HG03521 (cell line): ENCODE data around the gene DACH1.
"Not testable (repeated sequence)": the region's sequence is repeated elsewhere in the genome, so short reads cannot be mapped to it uniquely, and the experiment has no call there.

Source experiments
- ATAC-seq: cut with Tn5 transposase; IDR thresholded peaks from one replicate; pipeline ENCODE4 v1.9.1; 2021; ENCODE audit warnings: mild to moderate bottlenecking, moderate library complexity; ENCODE audit not compliant: unreplicated experiment

The DACH1 gene

DNA sequence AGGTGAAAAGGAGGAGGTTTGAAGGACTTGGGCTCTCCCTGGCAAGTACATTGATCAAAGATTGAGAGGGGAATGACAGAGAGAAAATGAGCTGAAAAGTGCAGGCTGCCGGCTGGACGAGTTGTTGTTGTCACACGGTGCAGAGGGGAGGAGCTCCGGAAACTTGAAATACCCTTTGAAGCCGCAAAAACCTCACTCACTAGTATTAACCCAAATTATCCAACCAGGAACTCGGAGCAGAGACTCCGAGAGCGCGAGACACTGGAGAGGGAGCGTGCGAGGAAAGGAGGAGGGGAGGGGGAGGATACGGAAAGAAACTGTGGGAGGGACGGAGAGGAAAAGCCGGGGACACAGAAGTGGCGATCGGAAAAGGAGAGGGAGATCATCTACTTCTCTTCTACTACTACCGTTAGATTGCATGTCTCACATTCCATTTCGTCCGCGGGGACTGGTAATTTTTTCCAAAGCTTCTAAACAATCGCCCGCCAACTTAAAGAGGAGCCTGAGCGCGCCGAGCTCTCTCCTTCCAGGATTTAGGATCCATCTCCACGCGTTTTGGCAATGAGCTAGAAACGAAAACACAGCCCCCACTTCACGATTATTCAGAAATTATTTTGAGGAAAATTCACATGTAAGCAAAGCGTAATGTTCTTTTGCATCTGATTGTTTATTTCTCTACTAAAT is at the start of gene DACH1:
TSS of gene DACH1 (minus strand) at position 74 of the 684 bp plus-strand sequence.
- ATAC-seq: peak; percentile 58

DNA sequence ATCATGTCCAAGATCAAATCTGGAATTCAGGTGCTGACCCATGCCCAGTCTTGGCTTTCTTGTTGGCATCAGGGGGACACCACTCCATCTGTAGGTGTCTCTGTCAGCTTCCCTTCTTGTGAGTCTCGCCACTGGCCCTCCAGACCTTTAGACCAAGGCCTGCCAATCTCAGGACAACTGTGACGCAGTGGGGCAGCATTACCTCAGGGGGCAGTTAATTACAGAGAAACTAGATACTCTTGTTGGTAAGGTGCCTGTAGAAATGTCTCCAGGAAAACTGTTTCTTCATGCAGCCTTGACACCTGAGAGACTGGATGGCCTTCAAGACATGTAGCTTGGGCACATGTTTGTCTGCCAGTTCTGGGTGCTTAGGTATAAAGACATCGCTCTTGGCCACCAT is 46.7 kb upstream of the DACH1 start:
- ATAC-seq: no peak

DNA sequence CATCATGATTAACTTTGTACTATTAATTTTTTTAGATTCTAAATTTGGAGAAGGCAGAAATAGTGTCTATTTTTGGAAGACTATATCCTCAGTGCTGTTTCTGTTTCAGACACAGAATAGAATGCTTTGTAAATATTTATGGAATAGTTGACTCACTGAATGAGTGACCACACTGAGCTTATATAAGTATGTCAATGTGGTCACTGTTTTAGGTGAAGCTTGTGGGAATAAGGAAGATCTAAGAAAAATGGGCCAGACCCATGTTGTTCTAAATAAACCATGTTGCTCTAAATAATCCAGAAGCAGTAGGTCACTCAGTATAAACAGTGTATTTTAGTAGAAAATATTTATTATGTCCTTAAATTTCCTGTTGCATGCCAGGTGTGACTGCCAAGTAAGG is 45.5 kb upstream of the DACH1 start:
- no peak for ATAC-seq

DNA sequence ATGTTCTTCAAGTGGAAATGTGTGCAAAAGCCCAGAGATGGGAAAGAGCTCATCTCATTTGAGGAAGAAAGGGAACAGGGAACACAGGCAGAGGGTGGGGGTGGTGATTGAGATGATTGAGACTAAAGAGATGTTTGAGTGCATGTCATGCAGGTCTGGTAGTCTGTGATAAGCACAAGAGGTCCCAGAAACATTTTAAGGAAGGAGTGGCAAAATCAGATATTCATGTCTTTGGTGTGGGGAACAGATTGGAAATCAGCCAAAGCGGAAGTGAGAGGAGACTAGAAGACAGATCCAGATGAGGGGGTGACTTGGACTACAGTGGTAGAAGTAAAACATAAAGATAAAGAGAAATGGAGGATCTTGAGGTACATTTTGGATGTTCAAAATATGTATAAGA is 39.4 kb upstream of the DACH1 start:
- no peak for ATAC-seq

DNA sequence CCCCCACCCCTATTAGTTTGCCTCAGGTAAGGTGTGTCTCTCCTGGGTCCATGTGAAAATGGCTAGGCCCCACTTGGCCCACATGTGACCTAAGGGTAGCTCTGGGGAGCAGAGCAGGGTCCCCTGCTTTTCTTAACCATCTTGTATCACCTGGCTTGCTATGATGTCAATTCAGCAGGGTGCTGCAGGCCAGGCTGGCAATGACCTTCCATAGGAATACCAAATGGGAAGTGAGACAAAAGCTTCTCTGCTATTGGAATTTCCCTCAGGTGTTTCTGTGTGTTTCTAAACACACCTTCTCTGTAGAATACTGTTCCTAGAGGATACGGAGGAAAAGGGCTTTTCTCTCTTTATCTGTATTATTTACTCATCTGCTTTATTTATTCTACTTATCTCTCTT is 35.7 kb upstream of the DACH1 start:
- no peak for ATAC-seq

DNA sequence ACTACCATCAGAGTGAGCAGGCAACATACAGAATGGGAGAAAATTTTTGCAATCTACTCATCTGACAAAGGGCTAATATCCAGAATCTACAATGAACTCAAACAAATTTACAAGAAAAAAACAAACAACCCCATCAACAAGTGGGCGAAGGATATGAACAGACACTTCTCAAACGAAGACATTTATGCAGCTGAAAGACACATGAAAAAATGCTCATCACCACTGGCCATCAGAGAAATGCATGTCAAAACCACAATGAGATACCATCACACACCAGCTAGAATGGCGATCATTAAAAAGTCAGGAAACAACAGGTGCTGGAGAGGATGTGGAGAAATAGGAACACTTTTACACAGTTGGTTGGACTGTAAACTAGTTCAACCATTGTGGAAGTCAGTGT is 26.5 kb upstream of the DACH1 start:
- ATAC-seq: not testable (repeated sequence)

DNA sequence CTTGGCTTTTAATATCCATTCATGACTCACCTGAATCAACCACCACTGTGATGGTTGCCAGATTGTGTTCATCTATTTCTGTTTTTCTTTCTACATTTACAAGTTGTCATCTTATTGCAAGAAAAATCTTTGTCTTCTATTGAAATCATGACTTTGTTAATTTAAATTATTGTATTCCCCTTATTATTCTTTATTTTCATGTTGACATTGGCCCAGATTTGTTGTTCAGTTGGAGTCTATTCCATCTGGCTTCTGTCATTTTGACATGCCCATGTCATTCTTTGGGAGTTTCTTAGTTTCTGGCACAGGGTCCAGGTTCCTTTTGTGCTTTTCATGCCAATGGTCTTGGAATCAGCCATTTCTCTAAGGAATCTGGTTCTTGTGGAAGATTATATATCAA is 19.9 kb upstream of the DACH1 start:
- ATAC-seq: no peak

DNA sequence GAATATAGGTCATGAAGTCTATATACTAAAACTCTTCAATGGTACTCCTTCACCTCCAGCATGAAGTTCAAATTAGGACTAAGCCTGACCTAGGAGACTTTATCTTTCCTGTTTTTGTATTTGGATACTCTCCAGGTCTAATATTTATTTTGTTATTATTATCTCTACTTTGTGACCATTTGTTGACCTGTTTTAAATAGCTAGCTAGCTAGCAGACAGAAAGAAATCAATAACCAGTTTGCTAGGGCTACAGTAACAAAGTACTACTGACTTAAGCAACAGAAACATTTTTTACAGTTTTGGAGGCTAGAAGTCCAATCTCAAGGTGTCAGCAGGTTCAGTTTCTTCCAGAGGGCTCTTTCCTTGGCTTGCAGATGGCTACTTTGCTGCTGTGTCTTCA is 15.1 kb upstream of the DACH1 start:
- no peak for ATAC-seq

DNA sequence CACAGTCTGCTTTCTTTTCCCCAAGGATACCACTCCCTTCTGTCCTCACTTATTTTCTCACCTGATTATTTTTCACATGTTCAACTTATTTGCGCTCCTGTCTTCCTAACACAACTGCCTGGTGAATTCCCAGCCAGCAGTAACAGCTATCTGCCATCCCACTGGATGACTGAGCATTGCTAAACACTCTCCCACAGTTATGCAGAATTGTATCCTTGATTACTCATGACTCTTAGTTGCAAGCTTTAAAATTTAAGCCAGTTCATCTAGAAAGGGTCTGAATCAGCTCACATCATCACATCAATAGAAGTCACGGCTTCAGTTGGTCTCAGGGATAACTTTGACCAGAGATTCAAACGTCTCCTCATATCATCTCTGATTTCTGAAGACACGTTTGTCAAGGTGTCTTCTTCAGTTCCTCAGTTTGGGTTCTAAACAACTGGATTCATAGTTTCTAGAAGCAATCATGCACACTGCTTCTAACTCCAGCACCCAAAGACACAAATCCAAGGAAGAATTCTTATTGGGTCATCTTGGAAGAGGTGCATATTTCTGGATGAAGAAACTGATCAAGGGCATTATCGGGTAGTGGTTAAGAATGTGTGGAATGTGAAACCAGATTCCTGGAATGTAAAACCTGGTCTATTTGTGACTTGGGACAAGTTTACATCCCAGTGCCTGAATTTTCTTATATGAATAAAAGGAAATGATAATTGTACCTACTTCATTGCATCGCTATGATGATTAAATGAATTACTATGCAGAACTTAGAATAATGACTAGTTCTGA is 13.9 kb upstream of the DACH1 start:
- no peak for ATAC-seq

DNA sequence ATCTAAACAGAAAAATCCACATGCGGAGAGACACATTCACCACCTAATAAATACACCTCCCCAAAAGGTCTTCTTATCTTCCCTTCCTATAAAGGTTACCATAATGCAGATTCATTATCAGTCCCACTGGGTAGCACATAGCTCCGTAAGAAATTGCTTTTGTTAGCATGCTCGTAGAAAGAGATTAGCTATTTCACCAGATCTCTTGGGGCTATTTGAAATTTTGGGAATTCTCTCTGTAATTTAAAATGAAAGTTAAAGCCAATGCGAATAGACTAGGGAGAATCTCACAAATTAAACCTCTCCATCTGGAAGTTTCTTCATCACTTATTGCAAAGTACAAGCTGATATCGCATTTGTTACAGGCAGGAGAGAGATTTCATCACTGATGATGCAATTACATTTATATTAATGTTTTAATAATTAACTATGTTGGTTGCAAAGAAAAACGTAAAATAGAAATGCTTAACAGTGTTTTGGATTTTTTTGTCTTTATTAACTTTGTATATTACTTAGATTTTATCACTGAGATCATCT is 12.9 kb upstream of the DACH1 start:
- peak; percentile 2 for ATAC-seq

DNA sequence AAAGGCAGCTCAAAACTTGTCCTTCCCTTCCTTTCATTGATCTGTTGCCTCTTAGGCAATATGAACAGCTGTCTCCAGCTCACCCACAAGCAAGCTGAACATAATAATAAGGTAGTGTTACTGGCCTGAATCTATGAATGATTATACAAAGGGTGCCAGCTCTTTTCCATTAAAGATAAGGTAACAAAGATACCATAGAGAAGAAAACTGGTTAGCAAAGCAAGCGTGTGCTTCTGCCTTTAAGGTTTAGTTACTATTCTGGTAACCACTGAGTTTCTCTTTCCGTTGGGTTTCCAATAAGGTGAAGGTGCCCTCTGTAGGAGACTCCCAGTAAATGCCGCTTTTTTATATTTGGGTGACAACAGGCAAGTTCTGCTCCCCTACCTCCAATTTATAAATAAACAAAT is 12.1 kb upstream of the DACH1 start:
- ATAC-seq: peak; percentile 92

DNA sequence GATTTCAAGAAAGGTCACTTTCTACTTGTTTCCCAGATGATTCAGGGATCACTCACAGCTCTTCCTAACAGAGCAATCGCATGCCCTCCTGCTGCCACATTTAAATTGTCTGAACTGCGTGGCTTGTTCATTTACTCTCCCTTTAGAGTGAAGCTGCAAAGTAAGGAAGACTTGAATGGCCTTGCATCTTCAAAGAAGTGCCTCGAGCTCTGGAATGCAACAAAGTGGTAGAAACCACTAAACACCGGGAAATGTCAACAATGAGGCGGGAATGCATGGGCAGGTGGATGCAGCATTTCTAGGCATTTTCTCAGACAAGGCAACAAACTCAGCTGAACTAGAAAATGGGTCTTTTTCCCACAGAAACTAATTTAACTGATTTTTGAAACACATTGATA is 10.3 kb upstream of the DACH1 start:
- ATAC-seq: no peak

DNA sequence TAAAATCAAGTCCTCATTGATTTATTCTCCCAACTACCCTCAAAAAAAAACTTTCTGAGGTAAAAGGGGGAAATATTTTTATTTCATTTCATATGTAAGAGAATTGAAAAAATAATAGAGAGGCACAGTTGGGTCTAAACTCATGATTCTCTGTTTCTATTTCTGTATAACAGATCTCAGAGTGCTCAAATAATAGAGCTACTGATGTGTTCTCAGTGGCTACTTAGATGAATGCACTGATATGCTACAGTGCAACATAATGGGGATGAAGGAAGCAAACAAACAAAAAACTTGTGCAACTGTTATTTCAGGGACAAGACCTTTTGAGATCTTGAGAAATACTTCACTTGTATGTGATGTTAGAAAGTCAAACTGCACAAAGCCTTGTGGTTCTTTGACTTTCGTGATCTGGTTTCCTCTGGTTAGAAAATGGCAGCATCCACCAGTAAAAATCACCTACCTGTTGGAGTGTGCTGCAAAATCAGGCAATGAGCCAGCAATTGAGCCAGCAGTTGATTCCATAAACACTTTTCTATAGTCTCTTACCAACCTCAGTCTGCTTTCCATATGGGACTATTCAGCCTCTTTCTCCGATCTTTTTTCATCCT is 9.7 kb upstream of the DACH1 start:
- no peak for ATAC-seq

DNA sequence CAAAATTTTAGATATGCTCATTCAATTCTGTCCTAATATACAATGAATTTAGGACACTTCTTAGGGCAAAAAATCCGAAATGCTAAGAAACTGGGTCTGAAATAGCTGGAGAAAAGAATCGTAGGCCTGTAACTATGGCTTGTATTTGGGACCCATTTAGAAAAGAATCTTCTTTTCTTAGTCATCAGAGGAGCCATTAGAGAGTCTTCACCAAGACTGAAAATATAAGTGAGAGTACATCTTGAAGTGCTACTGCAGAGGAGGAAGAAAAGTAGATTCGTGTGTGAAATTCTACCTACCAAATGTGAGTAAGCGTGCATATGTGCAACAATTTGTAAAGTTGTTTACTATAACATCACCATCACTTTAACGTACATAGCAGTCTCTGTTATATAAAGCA is 8.8 kb upstream of the DACH1 start:
- ATAC-seq: no peak

DNA sequence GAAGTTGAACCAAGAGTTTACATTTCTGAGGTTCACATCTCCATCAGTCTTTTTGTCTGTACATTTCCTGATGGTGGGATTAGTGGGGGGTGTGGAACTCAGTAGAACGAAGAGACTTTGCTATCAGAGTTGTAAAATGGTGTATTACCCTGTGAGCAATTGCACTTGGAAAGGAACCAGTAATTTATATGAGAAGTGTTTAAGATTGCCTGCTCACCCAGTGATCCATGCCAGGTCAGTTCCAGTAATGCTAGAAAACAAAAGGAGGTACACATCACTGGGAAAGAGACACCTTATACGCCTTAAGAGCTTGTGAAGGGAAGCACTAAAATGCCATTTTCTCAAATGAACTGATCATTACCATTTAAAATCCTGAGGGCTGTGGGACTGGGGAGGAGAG is 7.5 kb upstream of the DACH1 start:
- ATAC-seq: no peak

DNA sequence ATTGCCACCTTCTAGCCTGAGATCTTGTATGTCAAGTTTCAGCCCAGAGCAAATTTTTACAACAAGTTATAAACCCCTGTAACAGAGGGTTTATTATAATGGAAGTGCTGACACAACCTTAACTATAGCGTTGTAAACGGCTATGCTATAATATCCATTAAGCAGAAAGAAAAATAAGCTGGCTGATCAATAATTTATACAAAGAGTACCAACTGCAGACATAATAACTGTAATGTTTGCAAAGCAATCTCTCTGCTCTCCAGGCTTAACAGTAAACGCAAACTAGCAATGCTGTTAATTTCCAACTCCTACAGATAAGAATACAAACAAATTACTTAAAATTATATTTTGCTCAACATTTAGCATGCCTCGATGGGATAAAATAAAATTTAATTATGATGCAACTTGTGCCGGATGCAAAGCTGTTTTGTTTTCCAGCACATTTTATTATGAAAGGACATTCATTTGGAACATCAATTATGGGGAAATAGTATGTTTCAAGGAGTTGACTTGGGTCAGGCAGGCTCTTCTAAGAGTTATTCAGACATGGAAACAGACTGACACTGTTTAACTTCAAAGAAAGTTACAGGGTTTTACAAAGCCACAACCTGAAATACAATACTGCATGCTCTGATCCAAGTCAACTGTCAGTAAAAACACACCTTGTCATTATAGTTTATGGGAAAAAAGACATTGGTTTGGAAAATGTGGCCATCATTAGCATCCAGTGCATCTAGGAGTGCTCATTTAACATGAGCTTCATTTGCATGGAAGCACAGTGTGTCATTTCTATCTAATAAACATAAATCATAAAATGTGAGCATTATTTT is 6.6 kb upstream of the DACH1 start:
- no peak for ATAC-seq

DNA sequence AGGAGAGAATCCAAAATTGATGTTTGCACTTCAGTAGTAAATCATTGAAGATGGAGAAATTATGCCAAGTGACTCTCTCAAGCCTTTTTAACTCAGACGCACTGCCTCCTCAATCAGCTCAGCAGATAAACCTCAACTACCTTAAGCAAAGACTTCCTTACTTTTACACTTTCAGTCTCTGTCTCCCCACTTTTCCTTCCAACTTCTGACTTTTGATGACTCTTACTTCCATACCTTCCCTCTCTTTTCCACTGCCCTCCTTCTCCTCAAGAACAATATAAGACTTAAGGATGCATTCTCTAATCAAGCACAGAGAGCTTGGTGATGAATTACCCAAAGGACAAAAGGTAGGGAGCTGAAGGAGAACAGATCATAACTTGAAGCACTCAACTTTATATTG is 4.8 kb upstream of the DACH1 start:
- no peak for ATAC-seq

DNA sequence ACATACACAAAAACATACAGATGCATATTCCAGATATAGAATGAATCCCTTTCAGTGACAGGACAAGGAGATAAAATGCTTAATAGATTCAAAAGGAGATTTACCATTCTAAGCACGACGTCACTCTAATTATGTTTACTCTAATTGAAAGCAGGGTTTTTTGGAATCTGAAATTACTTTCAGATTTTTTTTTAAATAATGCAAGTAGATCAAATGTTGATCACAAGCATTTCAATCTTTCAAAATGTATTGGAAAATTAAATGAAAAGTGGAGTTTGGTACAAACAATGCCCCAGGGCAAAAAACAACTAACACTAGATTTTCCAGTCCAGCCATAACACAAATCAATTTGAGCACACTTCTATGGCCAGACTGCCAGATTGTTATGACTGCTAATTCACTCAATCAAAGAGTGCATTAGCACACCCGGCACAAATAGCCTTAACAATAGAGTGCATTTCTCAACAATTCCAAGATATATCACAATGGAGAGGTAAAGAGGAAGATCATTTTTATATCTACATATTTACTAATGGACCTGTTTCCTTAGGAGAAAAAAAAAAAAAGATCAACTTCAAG is 4.3 kb upstream of the DACH1 start:
- no peak for ATAC-seq

DNA sequence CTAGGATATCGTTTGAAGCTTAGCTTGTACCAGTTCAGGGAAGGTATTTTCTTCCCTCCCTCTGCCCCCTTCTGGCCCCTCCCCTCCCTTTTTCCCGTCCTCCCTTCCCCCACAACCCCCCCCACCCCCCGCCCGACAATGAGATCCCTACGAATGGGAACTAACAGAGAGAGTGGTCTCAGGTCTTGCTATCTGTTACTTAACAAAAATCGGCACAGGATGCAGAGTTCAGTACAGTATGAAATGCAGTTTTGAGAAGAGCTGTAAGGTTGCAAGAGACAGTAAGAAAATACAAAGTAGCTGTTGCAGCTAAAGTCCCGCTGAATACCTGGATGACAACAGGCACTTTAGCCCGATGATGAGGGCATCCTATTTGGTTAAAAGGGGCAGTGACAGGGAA is 3.1 kb upstream of the DACH1 start:
- ATAC-seq: no peak

DNA sequence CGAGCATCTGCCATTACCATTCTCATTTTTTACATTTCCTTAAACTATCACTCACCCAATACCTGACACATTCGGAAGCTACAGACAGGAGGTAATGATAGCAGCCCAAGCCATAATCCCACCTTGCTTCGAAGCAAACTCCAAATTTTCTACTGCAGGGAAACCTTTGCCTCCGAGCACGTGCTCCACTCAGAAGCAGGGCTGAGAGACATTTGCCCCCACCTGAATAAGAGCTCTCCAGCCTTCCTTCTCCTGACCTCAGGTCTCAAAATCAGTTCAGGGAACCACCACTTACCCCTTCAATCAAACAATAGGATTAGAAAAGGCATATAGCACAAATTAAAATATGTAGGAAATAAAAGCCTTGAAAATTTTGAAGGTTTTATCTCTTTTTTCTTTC is 2.3 kb upstream of the DACH1 start:
- ATAC-seq: no peak
